B cell (primary cell): ENCODE results near the gene GASK1B. TPM values are rescaled to one million over a fixed set of nuclear protein-coding genes. Genes with fewer than 3 reads are reported as not detected.

Experiments used
- ATAC-seq: fragments of 200-7000 bp; cut with Tn5 transposase; one replicate; pipeline ENCODE4 v1.10.0; 2021; ENCODE audit warnings: low read depth, mild to moderate bottlenecking, moderate number of reproducible peaks, moderate library complexity
- CTCF ChIA-PET: fragments of 350-600 bp; sonication (Branson Sonifier 250); formaldehyde crosslinking; loops from one replicate; lab custom pipeline; 2021; ENCODE audit warnings: antibody characterized with exemption, inconsistent platforms; lab: Charles Lee
- POLR2A ChIA-PET: fragments of 350-600 bp; sonication (Branson Sonifier 250); formaldehyde crosslinking; loops from one replicate; lab custom pipeline; 2021; ENCODE audit warnings: antibody characterized with exemption; lab: Charles Lee
- DNase-seq: peaks from one replicate; pipeline ENCODE4 v3.0.0; 2013
- H2AFZ ChIP-seq: 2 replicates; pipeline ENCODE4 v1.6.1; 2012; ENCODE audit warnings: mild to moderate bottlenecking, low read depth, low read length; ENCODE audit not compliant: insufficient read depth, poor library complexity, severe bottlenecking
- H3K27ac ChIP-seq, 2 donors: 1 replicate in 1 of 2; 2 replicates in 1 of 2; pipeline ENCODE4 v1.5.1; 2012 to 2013; ENCODE audit warnings: low read length in 2 of 2, mild to moderate bottlenecking in 2 of 2, moderate library complexity in 1 of 2
- H3K27me3 ChIP-seq, 4 experiments: fragments of 200-600 bp in 1 of 4; sonication (generic) in 1 of 4; replicated peaks in 1 of 4; 1 replicate in 2 of 4; 2 replicates in 2 of 4; pipeline versions ENCODE4 v1.6.1 to v1.7.0; 2013 to 2016; ENCODE audit warnings: low read length in 3 of 4, mild to moderate bottlenecking in 2 of 4, mixed read lengths in 1 of 4, moderate library complexity in 1 of 4; ENCODE audit not compliant: insufficient read depth in 4 of 4, control insufficient read depth in 3 of 4; ENCODE audit errors: control extremely low read depth in 1 of 4
- H3K36me3 ChIP-seq, 2 experiments: replicated peaks in 1 of 2; 1 replicate in 1 of 2; 2 replicates in 1 of 2; pipeline versions ENCODE4 v1.6.1 to v1.7.1; 2013; ENCODE audit warnings: low read length in 1 of 2; ENCODE audit not compliant: insufficient read depth in 2 of 2, control insufficient read depth in 1 of 2; ENCODE audit errors: control extremely low read depth in 1 of 2, extremely low read depth in 1 of 2
- H3K4me1 ChIP-seq, 2 donors: fragments of 200-600 bp in 1 of 2; sonication (generic) in 1 of 2; 1 replicate in 1 of 2; 2 replicates in 1 of 2; pipeline versions ENCODE4 v1.5.1 to v1.6.1; 2013 to 2017; ENCODE audit warnings: low read length in 2 of 2; ENCODE audit not compliant: control insufficient read depth in 2 of 2, insufficient read depth in 2 of 2
- H3K4me2 ChIP-seq: replicated peaks from 2 replicates; pipeline ENCODE3; 2012; ENCODE audit warnings: mild to moderate bottlenecking, low read depth, low read length; ENCODE audit not compliant: poor library complexity, severe bottlenecking
- H3K4me3 ChIP-seq, 5 experiments: fragments of 200-600 bp in 1 of 5; sonication (generic) in 1 of 5; 1 replicate in 3 of 5; 2 replicates in 2 of 5; pipeline versions ENCODE4 v1.5.1 to v1.7.0; 2011 to 2016; ENCODE audit warnings: low read length in 4 of 5, mild to moderate bottlenecking in 4 of 5, low read depth in 2 of 5, control low read depth in 1 of 5, moderate library complexity in 1 of 5; ENCODE audit not compliant: insufficient read depth in 1 of 5; ENCODE audit errors: control extremely low read depth in 1 of 5, extremely low read depth in 1 of 5
- H3K79me2 ChIP-seq: fragments of 200-600 bp; sonication (generic); one replicate; pipeline ENCODE4 v1.6.0; 2016; ENCODE audit warnings: low read length; ENCODE audit not compliant: control insufficient read depth, insufficient read depth
- H3K9ac ChIP-seq: fragments of 200-600 bp; sonication (generic); 2 replicates; pipeline ENCODE4 v1.6.1; 2017; ENCODE audit warnings: mild to moderate bottlenecking, low read length, moderate library complexity
- H3K9me3 ChIP-seq, 3 donors: one replicate each; pipeline versions ENCODE4 v1.6.1 to v1.7.1; 2013; ENCODE audit warnings: low read length in 2 of 3; ENCODE audit not compliant: control insufficient read depth in 2 of 3, insufficient read depth in 1 of 3; ENCODE audit errors: control extremely low read depth in 1 of 3
- H4K20me1 ChIP-seq: 2 replicates; pipeline ENCODE4 v1.6.0; 2012; ENCODE audit warnings: mild to moderate bottlenecking, low read length; ENCODE audit not compliant: insufficient read depth, control insufficient read depth, poor library complexity, severe bottlenecking
- H3K27ac Mint-ChIP-seq: one replicate; pipeline ENCODE4 v1.8.0; 2021; ENCODE audit warnings: mixed read lengths
- H3K27me3 Mint-ChIP-seq: one replicate; pipeline ENCODE4 v1.8.0; 2021; ENCODE audit warnings: mixed read lengths
- H3K4me1 Mint-ChIP-seq: one replicate; pipeline ENCODE4 v1.8.0; 2021; ENCODE audit warnings: mixed read lengths
- H3K4me3 Mint-ChIP-seq: one replicate; pipeline ENCODE4 v1.8.0; 2021; ENCODE audit warnings: mixed read lengths
- H3K9me3 Mint-ChIP-seq: one replicate; pipeline ENCODE4 v1.8.0; 2022; ENCODE audit warnings: mixed read lengths; ENCODE audit not compliant: insufficient read depth
- EZH2 ChIP-seq: IDR thresholded peaks from 2 replicates; pipeline ENCODE4 v1.6.1; 2012; ENCODE audit warnings: borderline replicate concordance, low read depth, mild to moderate bottlenecking, moderate library complexity, low read length; ENCODE audit not compliant: insufficient read depth, poor library complexity, severe bottlenecking
- WGBS: methylation state at CpG from one replicate; pipeline ENCODE4 v1.1.5; 2013; ENCODE audit warnings: missing lambda C conversion rate; ENCODE audit not compliant: insufficient coverage; 5-methylcytosine and 5-hydroxymethylcytosine counted together
- intact Hi-C: fragments of 100-400 bp; cut with micrococcal nuclease; formaldehyde crosslinking; loops from one replicate; pipeline ENCODE4 v1.10.0; 2022
- polyA plus RNA-seq: library from polyadenylated mRNA; depleted of rRNA; stranded (reverse); fragments of >200 nt; gene quantifications from 2 replicates; pipeline ENCODE4 v1.2.3, GENCODE V29; 2012
- total RNA-seq, 2 donors: library from RNA; stranded (reverse); fragments of 120-200 nt in 1 of 2; gene quantifications; 1 replicate in 1 of 2; 2 replicates in 1 of 2; pipeline versions ENCODE4 v1.2.3 to v1.2.4, GENCODE V29; 2013 to 2022
- TF ChIP-seq, protein P1 (sequence below): fragments of 200-600 bp; IDR thresholded peaks from one replicate; pipeline ENCODE4 v1.8.0; 2022; ENCODE audit warnings: antibody characterized with exemption, mild to moderate bottlenecking

Gene GASK1B
- total and polyA plus RNA-seq, 2 donors (not counting 1 experiment from before 2014, with no cell fraction given), result 0.27 to 0.39 TPM

DNA sequence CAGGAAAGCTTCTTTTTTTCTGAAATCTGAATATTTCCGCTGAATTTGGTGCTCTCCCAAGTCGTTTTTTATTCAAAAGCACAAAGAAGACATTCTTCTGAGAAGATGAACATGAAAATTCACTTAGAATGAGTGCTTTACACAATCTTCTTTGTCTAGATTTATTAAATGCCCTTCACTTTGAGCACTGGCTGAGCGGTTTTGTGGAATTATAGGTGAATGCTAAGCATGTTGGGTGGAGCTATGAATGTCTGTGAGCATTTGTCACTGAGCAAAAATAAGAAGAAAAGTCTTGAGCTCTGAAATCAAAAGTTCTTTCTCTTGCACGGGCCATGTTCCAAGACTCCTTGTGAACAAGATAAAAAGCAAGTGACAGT, 13.1 kb downstream of the GASK1B start:
- CTCF ChIA-PET, result interaction anchor here (0.7 kb wide), 1 partner anchor 56 kb away, joined by 3 read pairs; no protein-coding TSS in a partner anchor
- DNase-seq, result no peak
- Histone ChIP-seq H4K20me1 (no peaks in the 10 kb centered on the region), H3K4me2 (no peak overlapping the region), H2AFZ (no peak overlapping the region), H3K9me3 (no peaks in the 10 kb centered on the region), H3K4me1 (no peaks in the 10 kb centered on the region), H3K9ac (no peak overlapping the region), H3K27ac (no peak overlapping the region), H3K36me3 (no peaks in the 10 kb centered on the region), H3K4me3 (no peak overlapping the region), H3K27me3 (no peaks in the 10 kb centered on the region), H3K79me2 (no peaks in the 10 kb centered on the region)
- no peak for ATAC-seq
- POLR2A ChIA-PET, result no interaction called here
- no peak overlapping the region for H3K27ac Mint-ChIP-seq
- TF ChIP-seq, protein P1, sequence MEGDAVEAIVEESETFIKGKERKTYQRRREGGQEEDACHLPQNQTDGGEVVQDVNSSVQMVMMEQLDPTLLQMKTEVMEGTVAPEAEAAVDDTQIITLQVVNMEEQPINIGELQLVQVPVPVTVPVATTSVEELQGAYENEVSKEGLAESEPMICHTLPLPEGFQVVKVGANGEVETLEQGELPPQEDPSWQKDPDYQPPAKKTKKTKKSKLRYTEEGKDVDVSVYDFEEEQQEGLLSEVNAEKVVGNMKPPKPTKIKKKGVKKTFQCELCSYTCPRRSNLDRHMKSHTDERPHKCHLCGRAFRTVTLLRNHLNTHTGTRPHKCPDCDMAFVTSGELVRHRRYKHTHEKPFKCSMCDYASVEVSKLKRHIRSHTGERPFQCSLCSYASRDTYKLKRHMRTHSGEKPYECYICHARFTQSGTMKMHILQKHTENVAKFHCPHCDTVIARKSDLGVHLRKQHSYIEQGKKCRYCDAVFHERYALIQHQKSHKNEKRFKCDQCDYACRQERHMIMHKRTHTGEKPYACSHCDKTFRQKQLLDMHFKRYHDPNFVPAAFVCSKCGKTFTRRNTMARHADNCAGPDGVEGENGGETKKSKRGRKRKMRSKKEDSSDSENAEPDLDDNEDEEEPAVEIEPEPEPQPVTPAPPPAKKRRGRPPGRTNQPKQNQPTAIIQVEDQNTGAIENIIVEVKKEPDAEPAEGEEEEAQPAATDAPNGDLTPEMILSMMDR, result no peak
- TF ChIP-seq EZH2, result no peak
- intact Hi-C loops, result no loop called here
- no CpG with 5 or more reads among the region's 4 CpGs for WGBS
- peaks cover 4% of the 10 kb centered on the region for H3K27me3 Mint-ChIP-seq
- no peaks in the 10 kb centered on the region for H3K4me1 Mint-ChIP-seq
- no peaks in the 10 kb centered on the region for H3K9me3 Mint-ChIP-seq
- H3K4me3 Mint-ChIP-seq, result no peak overlapping the region

DNA sequence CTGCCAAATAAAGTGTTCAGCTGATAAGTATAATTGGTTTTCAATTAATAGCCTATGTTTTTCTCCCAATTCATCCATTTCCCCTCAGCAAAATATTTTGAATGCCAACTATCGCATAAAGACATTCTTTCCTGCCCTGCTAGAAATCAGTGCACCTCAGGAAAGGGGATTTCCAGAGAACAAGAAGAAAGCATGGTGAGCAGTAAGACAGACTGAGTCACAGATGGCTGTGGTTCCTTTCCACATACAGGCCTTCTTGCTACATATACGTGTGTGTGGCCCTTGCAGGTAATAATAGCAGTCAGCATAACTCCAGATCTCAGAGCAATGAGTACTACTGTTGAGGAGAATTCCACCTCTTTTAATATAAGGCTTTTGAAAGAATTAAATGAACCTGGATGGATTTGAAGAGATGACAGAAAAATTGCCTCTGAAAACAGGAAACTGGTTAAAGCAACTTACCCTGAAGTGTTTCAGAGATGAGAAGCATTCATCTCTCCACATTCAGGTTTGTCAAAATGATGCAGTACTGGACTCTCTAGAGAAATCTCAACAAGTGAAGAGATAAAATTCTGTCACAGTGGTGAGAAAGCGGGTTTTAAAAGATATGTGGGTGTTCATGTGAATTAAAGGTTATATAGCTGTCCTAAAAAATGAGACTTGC, 13.6 kb downstream of the GASK1B start:
- H2AFZ ChIP-seq, result no peak overlapping the region
- CTCF ChIA-PET, result no interaction called here
- intact Hi-C loops, result no loop called here
- Mint-ChIP-seq H3K9me3 (no peaks in the 10 kb centered on the region), H3K27me3 (peaks cover 4% of the 10 kb centered on the region), H3K27ac (no peak overlapping the region), H3K4me3 (no peak overlapping the region), H3K4me1 (no peaks in the 10 kb centered on the region)
- no peak overlapping the region for H3K4me3 ChIP-seq
- no peaks in the 10 kb centered on the region for H3K4me1 ChIP-seq
- no peaks in the 10 kb centered on the region for H4K20me1 ChIP-seq
- ATAC-seq, result no peak
- H3K9ac ChIP-seq, result no peak overlapping the region
- no peaks in the 10 kb centered on the region for H3K27me3 ChIP-seq
- H3K4me2 ChIP-seq, result no peak overlapping the region
- no peaks in the 10 kb centered on the region for H3K9me3 ChIP-seq
- no peaks in the 10 kb centered on the region for H3K79me2 ChIP-seq
- no peak for DNase-seq
- TF ChIP-seq, protein P1, result no peak
- TF ChIP-seq EZH2, result no peak
- no peak overlapping the region for H3K27ac ChIP-seq
- no peaks in the 10 kb centered on the region for H3K36me3 ChIP-seq
- 90% methylated on average over 2 of the region's 3 CpGs for WGBS
- POLR2A ChIA-PET, result no interaction called here
